ENCODE data around the gene OR4F15. TPM values are rescaled to one million over a fixed set of nuclear protein-coding genes. Genes with fewer than 3 reads are reported as not detected.
"Not testable (repeated sequence)": the region's sequence is repeated elsewhere in the genome, so short reads cannot be mapped to it uniquely, and the experiment has no call there.

Gene OR4F15
- polyA plus RNA-seq (not detected in 3 replicates), polyA minus RNA-seq (not detected in 3 replicates)
- polyA plus RNA-seq (2011; ENCODE audit: low read depth) = not detected
- polyA plus RNA-seq (2011; cell fraction: cytosol; rRNA removed) = not detected in 2 replicates
- not detected in 2 replicates for polyA plus RNA-seq (2011; cell fraction: nucleus; rRNA removed)
- not detected in 2 replicates for polyA plus RNA-seq (2012; ENCODE audit: low replicate concordance)
- polyA minus RNA-seq (2011; cell fraction: cytosol; rRNA and poly(A)+ RNA removed) = not detected
- polyA minus RNA-seq (2011; cell fraction: nucleus; rRNA and poly(A)+ RNA removed) = not detected in 2 replicates

GRCh38 chr15:101811902-101812301, at the start of gene OR4F15:
Gene OR4F15, plus strand, starts transcription at chr15:101812202. Its CDS starts 5,985 bp downstream, at chr15:101818187.
- no peak within 1 kb of the TSS for H3K9ac ChIP-seq (ENCODE audit: control insufficient read depth, extremely low read depth, insufficient read depth, low read length)
- dilution Hi-C loops (cut with MboI; ENCODE audit: extremely low pct_ligation_motif_present, low sequenced_read_pairs) = no loop called here
- FAIRE-seq = no peak
- H4K20me1 ChIP-seq (ENCODE audit: control insufficient read depth, extremely low read depth, insufficient read depth, low read length) = no peaks in the 10 kb centered on the region
- H3K36me3 ChIP-seq (ENCODE audit: control insufficient read depth in 2 of 2, extremely low read depth in 1 of 2, insufficient read depth in 2 of 2, low read length in 2 of 2) = no peaks in the 10 kb centered on the region
- no peaks in the 10 kb centered on the region for H3K9me3 ChIP-seq (ENCODE audit: control insufficient read depth, low read depth, low read length)
- H3K9me1 ChIP-seq (ENCODE audit: control insufficient read depth, extremely low read depth, insufficient read depth, low read length) = peaks cover 2% of the 10 kb centered on the region
- DNase-seq (ENCODE audit: low read depth, low spot score) = no peak
- H3K79me2 ChIP-seq (ENCODE audit: control insufficient read depth, insufficient read depth, low read length) = no peaks in the 10 kb centered on the region
- no peak within 1 kb of the TSS for H2AFZ ChIP-seq (ENCODE audit: control insufficient read depth, low read length)
- no peak within 1 kb of the TSS for H3K4me3 ChIP-seq (ENCODE audit: control insufficient read depth in 2 of 3, extremely low read depth in 1 of 3, insufficient read depth in 2 of 3, low read depth in 1 of 3, low read length in 3 of 3)
- TF ChIP-seq CTCF (optimal IDR thresholded peaks at IDR 0.05 in 1 of 3, IDR thresholded peaks at IDR 0.05 in 1 of 3, conservative IDR thresholded peaks at IDR 0.05 in 1 of 3; ENCODE audit: extremely low read depth in 1 of 3, insufficient read depth in 2 of 3, low read length in 3 of 3) (no peak), EZH2 (IDR thresholded peaks at IDR 0.05; ENCODE audit: low read length) (no peak)
- H3K27ac ChIP-seq (ENCODE audit: control insufficient read depth, insufficient read depth, low read length) = no peak within 1 kb of the TSS
- H3K4me1 ChIP-seq (ENCODE audit: control insufficient read depth, extremely low read depth, insufficient read depth, low read length) = no peaks in the 10 kb centered on the region
- no peaks in the 10 kb centered on the region for H3K27me3 ChIP-seq (ENCODE audit: control insufficient read depth, extremely low read depth, insufficient read depth, low read length)
- no peak within 1 kb of the TSS for H3K4me2 ChIP-seq (ENCODE audit: control insufficient read depth, extremely low read depth, insufficient read depth, low read depth, low read length)

- H3K4me3 ChIP-seq (ENCODE audit: control insufficient read depth in 2 of 3, extremely low read depth in 1 of 3, insufficient read depth in 2 of 3, low read depth in 1 of 3, low read length in 3 of 3); FAIRE-seq; DNase-seq (ENCODE audit: low read depth, low spot score); H3K4me2 ChIP-seq (ENCODE audit: control insufficient read depth, extremely low read depth, insufficient read depth, low read depth, low read length); H3K36me3 ChIP-seq (ENCODE audit: control insufficient read depth in 2 of 2, extremely low read depth in 1 of 2, insufficient read depth in 2 of 2, low read length in 2 of 2); H3K9me1 ChIP-seq (ENCODE audit: control insufficient read depth, extremely low read depth, insufficient read depth, low read length); H3K9me3 ChIP-seq (ENCODE audit: control insufficient read depth, low read depth, low read length); H3K4me1 ChIP-seq (ENCODE audit: control insufficient read depth, extremely low read depth, insufficient read depth, low read length); H4K20me1 ChIP-seq (ENCODE audit: control insufficient read depth, extremely low read depth, insufficient read depth, low read length); H3K9ac ChIP-seq (ENCODE audit: control insufficient read depth, extremely low read depth, insufficient read depth, low read length); H3K27me3 ChIP-seq (ENCODE audit: control insufficient read depth, extremely low read depth, insufficient read depth, low read length); H3K79me2 ChIP-seq (ENCODE audit: control insufficient read depth, insufficient read depth, low read length); dilution Hi-C loops (cut with MboI; ENCODE audit: extremely low pct_ligation_motif_present, low sequenced_read_pairs); H3K27ac ChIP-seq (ENCODE audit: control insufficient read depth, insufficient read depth, low read length); H2AFZ ChIP-seq (ENCODE audit: control insufficient read depth, low read length): not testable (repeated sequence)
Measured at GRCh38 chr15:101764669-101765339, 47.2 kb upstream of the OR4F15 start.

GRCh38 chr15:101765340-101765671, 46.7 kb upstream of the OR4F15 start:
- H3K9me1 ChIP-seq (ENCODE audit: control insufficient read depth, extremely low read depth, insufficient read depth, low read length); H3K9me3 ChIP-seq (ENCODE audit: control insufficient read depth, low read depth, low read length); H3K4me2 ChIP-seq (ENCODE audit: control insufficient read depth, extremely low read depth, insufficient read depth, low read depth, low read length); H3K4me1 ChIP-seq (ENCODE audit: control insufficient read depth, extremely low read depth, insufficient read depth, low read length); H4K20me1 ChIP-seq (ENCODE audit: control insufficient read depth, extremely low read depth, insufficient read depth, low read length); H3K27me3 ChIP-seq (ENCODE audit: control insufficient read depth, extremely low read depth, insufficient read depth, low read length); H3K79me2 ChIP-seq (ENCODE audit: control insufficient read depth, insufficient read depth, low read length); H3K36me3 ChIP-seq (ENCODE audit: control insufficient read depth in 2 of 2, extremely low read depth in 1 of 2, insufficient read depth in 2 of 2, low read length in 2 of 2); H3K27ac ChIP-seq (ENCODE audit: control insufficient read depth, insufficient read depth, low read length); dilution Hi-C loops (cut with MboI; ENCODE audit: extremely low pct_ligation_motif_present, low sequenced_read_pairs); H3K4me3 ChIP-seq (ENCODE audit: control insufficient read depth in 2 of 3, extremely low read depth in 1 of 3, insufficient read depth in 2 of 3, low read depth in 1 of 3, low read length in 3 of 3); H2AFZ ChIP-seq (ENCODE audit: control insufficient read depth, low read length); DNase-seq (ENCODE audit: low read depth, low spot score); H3K9ac ChIP-seq (ENCODE audit: control insufficient read depth, extremely low read depth, insufficient read depth, low read length); FAIRE-seq: not testable (repeated sequence)

Data from keratinocyte (primary cell).